ENCODE results near the gene PASK.

The PASK gene

DNA sequence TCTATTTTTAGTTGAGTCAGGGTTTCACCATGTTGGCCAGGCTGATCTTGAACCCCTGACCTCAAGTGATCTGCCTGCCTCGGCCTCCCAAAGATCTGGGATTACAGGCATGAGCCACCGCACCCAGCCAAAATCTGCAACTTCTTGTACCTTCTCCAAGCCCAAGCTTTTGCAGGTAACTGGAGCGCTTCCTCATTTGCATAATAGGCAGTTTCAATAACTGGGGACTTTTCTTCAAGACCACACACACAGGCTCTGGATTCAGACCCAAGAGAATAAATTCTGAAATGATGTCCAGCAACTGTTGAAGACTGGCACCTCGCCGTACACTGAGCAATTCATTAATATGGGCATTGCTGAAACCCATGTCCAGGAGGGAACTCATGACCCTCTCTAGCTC, 50.0 kb downstream of the PASK start:
- DNase-seq, result no peak

DNA sequence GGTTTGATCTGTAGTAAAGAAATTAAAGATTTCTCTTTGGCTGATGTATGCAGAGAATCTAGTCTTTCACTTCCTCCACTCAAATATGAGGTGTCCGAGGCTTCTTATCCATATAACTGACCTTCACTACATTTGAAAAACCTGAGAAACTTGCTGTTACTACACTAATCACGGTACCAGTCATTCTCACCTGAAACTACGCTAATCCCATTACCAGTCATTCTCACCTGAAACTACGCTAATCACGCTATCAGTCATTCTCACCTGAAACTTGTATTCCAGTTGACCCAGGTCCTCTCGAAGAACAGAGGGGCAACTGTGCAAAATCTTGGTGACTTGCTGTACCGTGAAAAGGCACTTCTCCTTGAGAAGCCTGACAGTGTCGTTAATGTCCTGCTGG, 52.3 kb downstream of the PASK start:
- no peak for DNase-seq

GRCh38 chr2:241095594-241096290, 53.5 kb downstream of the PASK start:
- no peak for DNase-seq

GRCh38 chr2:241094924-241095420, 54.3 kb downstream of the PASK start:
- no peak for DNase-seq

GRCh38 chr2:241094172-241094571, 55.1 kb downstream of the PASK start:
- no peak for DNase-seq

DNA sequence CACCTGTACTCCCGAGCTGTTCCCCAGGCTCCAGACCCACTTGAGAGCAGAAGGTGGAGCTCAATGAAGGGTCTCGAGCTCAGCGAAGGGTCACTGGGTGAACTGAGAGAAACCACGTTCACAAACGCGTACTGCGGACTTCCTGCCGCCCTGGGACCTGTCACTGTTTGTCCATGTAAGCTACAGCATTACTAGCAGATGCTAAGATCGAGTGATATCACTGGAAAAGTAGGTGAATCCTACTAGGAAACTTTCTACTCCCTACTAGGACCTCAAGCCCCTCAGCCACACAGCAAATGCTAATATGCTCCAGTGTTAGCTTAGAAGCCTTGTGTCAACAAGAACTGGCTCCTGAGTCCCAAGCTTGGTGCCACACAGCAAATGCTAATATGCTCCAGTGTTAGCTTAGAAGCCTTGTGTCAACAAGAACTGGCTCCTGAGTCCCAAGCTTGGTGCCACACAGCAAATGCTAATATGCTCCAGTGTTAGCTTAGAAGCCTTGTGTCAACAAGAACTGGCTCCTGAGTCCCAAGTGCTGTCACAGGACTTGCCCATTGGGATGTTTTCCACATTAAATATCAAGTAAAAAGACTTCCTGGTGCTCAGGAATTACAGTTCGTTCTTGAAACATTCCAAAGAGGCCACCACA, 56.0 kb downstream of the PASK start:
- peak; percentile 24 to 70 (median 56) for DNase-seq

- peak in 2 of 3 experiments; percentile 30 to 56 for DNase-seq
These were observed 56.6 kb downstream of the PASK start for GRCh38 chr2:241092677-241093076.

DNA sequence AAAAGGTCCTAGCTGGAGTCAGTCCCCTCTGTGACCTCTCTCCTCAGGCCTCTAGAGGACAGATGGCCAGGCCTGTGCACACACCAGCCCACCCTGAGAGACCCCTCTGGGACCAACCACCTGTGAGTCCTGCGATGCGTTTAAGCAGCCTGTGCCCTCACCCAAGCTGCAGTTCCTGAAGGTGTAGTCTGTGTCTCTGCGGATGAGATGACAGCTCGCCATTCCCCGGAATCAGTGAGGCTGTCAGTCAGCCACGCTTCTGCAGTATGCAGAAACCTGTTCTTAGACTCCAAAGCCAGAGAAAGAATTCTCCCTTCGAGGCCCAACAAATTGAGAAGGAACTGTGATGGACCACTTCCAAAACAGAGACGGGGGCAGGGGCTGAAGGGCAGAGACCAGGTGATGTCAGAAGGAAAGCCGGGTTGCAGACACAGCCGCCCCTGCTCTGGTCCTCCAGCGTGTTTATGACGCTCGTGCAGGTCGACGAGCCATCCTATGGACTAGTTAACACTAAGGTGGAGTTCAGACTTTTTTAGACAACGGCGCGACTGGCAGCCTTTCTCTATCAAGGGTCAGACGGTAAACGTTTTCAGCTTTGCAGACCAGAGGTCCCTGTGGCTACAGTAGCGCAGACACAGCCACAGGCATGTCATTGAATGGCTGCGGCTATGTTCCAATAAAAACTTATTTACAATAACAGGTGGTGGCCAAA, 57.4 kb downstream of the PASK start:
- no peak for DNase-seq

DNA sequence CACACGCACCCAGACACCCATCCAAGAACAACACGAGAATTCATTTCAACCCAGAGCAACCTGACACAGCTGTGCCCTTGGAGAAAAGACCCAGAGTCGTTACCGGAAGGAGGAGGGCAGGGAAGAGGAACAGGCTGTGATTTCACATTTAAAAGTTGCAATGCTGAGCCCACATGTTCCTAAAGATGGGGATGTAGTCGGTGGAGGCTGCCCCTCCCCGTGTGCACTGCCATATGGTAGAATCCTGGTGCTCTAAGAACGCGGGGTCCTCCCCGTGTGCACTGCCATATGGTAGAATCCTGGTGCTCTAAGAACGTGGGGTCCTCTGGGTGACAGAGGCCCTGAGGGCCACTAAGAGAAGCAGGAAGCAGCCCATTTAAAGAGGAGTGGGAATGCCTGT, 58.1 kb downstream of the PASK start:
- DNase-seq, result no peak

GRCh38 chr2:241088791-241089732, 60.2 kb downstream of the PASK start:
- no peak for DNase-seq

- DNase-seq, result no peak
These were observed 60.9 kb downstream of the PASK start for GRCh38 chr2:241088376-241088775.

GRCh38 chr2:241087420-241088268, 61.6 kb downstream of the PASK start:
- DNase-seq, result no peak

- DNase-seq, result no peak
These were observed 64.3 kb downstream of the PASK start for GRCh38 chr2:241084856-241085444.

DNA sequence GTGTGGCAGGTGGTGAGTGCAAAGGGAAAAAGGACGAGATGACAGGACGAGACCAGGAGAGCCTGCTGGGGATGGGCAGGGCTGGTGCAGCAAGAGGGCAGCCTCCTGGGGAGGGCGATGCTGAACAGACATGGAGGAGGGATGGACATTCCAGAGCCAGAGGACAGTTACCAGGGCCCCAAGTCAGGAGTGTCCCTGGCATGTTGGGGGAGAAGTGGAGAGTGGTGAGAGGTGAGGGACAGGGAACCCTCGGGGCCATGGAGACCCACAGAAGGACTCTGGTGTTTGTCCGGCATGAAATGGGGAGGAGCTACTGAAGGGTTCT, 66.2 kb downstream of the PASK start:
- no peak for DNase-seq

- peak in 1 of 3 experiments; percentile 3 for DNase-seq
These were observed 66.8 kb downstream of the PASK start for GRCh38 chr2:241082341-241083090.

DNA sequence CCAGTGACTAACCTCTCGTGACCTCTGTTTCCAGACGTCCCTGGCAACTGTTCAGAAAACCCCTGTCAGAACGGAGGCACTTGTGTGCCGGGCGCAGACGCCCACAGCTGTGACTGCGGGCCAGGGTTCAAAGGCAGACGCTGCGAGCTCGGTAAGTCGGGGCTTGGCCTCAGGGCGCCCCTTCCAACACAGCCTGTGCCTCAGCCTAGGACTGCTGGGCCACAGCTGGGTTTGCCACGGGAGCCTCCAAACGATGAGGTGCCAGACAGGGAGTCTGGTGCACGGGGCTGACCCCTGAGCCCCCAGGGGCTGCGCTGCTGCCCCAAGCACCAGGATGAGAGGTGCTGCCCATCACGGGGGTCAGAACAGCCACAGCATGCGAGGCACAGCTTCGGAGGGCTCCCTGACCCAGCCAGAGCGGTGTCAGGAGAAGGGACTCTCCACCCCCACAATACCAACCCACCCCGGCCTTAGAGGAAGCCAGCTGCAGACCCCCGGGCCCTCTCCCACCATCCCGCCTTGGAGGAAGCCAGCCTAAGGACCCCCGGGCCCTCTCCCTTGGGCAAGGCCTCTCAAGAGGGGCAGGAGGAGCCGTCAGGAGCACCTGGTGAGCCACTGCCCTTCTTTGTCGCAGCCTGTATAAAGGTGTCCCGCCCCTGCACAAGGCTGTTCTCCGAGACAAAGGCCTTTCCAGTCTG, 67.5 kb downstream of the PASK start:
- no peak for DNase-seq

GRCh38 chr2:241081190-241081642, 68.1 kb downstream of the PASK start:
- no peak for DNase-seq

DNA sequence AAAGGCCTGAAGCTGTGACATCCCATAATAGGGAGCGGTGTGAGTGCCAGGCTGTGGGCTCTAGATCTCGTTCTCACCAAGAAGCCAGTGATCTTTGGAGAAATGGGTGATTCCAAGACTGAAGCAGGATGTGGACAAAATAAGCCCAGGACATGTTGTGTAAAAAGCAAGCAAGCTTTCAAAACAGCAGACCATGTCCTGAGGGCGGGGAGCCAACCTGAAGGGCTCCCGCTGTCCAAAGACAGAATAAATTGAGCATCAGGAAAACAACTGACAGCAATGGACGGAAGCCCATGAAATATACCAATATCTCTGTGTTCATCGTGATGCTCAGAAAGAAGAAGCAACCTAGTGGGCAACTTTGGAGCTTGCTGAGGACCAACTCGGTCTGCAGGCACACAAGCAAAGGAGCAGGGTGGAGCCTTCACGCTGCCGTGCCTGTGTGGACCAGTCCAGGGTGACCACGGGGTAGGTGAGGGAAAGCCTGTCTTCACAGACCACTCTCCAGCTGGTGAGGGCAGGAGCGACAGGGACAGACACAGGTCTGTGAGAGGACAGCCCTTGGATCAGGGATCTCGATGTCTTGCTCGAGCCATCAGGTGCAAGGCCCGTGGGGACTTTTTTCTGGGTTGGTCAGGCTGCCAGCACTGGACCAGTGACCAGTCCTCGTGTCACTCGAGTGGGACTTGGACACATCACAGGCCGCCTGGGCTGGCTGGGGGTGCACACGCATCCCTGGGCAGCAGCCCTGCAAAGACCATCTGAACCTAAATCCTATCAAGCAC, 68.7 kb downstream of the PASK start:
- DNase-seq, result no peak

GRCh38 chr2:241074901-241075540, 74.3 kb downstream of the PASK start:
- DNase-seq, result no peak

All from NCI-H1417 (cell line).